ENCODE data around the gene SH3BP4. TPM values are rescaled to one million over a fixed set of nuclear protein-coding genes. Genes with fewer than 3 reads are reported as not detected.
A peak's percentile ranks its signal among the peaks of the same experiment; 100 is the strongest.

SH3BP4 gene
- total and polyA plus RNA-seq, 2 of the 8 experiments (the other 6 are each of a cell fraction or from before 2014, with no cell fraction given) = 28.3 to 35.4 TPM

- H3K9ac ChIP-seq (replicated peaks in 1 of 4; ENCODE audit: extremely low read depth in 1 of 4, low read depth in 3 of 4, low read length in 3 of 4) = no peak overlapping the region
- H3K18ac ChIP-seq (ENCODE audit: extremely low read depth, low read length) = 0 out of 2 replicates have a peak overlapping the region, but pooled peaks have one; percentile 16
- H3K23me2 ChIP-seq (ENCODE audit: low read depth, low read length) = no peaks in the 10 kb centered on the region
- H2BK15ac ChIP-seq (ENCODE audit: low read length) = no peak overlapping the region
- H2AK5ac ChIP-seq (ENCODE audit: low read depth, low read length) = no peak overlapping the region
- no peak overlapping the region for H3K23ac ChIP-seq (ENCODE audit: insufficient read length)
- H3K36me3 ChIP-seq (ENCODE audit: control insufficient read depth in 2 of 4, insufficient read depth in 4 of 4, low read length in 3 of 4) = peaks cover 0 to 13% (median 0%) of the 10 kb centered on the region in 4 experiments; a peak in 1 of 8 replicates
- ChIA-PET POLR2A (ENCODE audit: partially characterized antibody) (interaction anchor here (1.2 kb wide), 1 partner anchor 11 kb away, joined by 5 read pairs; no protein-coding TSS in a partner anchor), CTCF (ENCODE audit: partially characterized antibody) (interaction anchor here (0.6 to 2.4 kb wide), 3 partner anchors 10 to 390 kb away, joined by 3 to 10 read pairs (median 3); no protein-coding TSS in a partner anchor)
- H3K56ac ChIP-seq (replicated peaks; ENCODE audit: insufficient read length, low read depth, low read length) = no peak overlapping the region
- no peak overlapping the region for H2BK12ac ChIP-seq (ENCODE audit: low read depth, low read length)
- peaks cover 31 to 86% of the 10 kb centered on the region in 2 experiments for H3K79me2 ChIP-seq (ENCODE audit: control insufficient read depth in 1 of 2, insufficient read depth in 2 of 2, low read length in 2 of 2)
- no peak for FAIRE-seq
- H2BK5ac ChIP-seq (ENCODE audit: low read depth, low read length) = no peak overlapping the region
- H2BK20ac ChIP-seq (ENCODE audit: low read length) = no peak overlapping the region
- no peak overlapping the region for H4K5ac ChIP-seq (ENCODE audit: insufficient read length, low read depth, low read length)
- H2BK120ac ChIP-seq (replicated peaks; ENCODE audit: low read depth, low read length) = no peak overlapping the region
- H3K14ac ChIP-seq (ENCODE audit: insufficient read length) = no peak overlapping the region
- H4K91ac ChIP-seq (replicated peaks; ENCODE audit: insufficient read length, low read length) = no peak overlapping the region
- no peak overlapping the region for H3K4ac ChIP-seq (replicated peaks; ENCODE audit: insufficient read length, low read depth, low read length)
- no peaks in the 10 kb centered on the region for H3K27me3 ChIP-seq (replicated peaks in 1 of 4; ENCODE audit: control insufficient read depth in 3 of 4, extremely low read depth in 1 of 4, insufficient read depth in 3 of 4, low read length in 3 of 4)
- no peaks in the 10 kb centered on the region for H3K9me3 ChIP-seq (ENCODE audit: insufficient read depth in 2 of 2, low read depth in 1 of 2, low read length in 1 of 2)
- H4K20me1 ChIP-seq (replicated peaks in 1 of 2; ENCODE audit: control insufficient read depth in 1 of 2, insufficient read depth in 2 of 2, low read length in 2 of 2) = peaks cover 0 to 11% of the 10 kb centered on the region in 2 experiments
- H3K4me2 ChIP-seq (ENCODE audit: insufficient read depth in 1 of 2, low read depth in 2 of 2, low read length in 2 of 2) = no peak overlapping the region
- no peak overlapping the region for H3K27ac ChIP-seq (ENCODE audit: low read depth, low read length)
- 96% methylated on average over 10 of the region's 10 CpGs; no CpG with 5 or more reads in 1 of the 2 experiments for WGBS, 2 experiments (ENCODE audit: extremely low coverage in 1 of 2, insufficient coverage in 1 of 2, insufficient read length in 1 of 2, insufficient replicate concordance in 2 of 2, low coverage in 1 of 2, low lambda C conversion rate in 2 of 2, missing lambda C conversion rate in 1 of 2)
- H3K4me1 ChIP-seq (replicated peaks in 1 of 4; ENCODE audit: control insufficient read depth in 3 of 4, insufficient read depth in 4 of 4, low read length in 3 of 4) = peaks cover 3 to 40% (median 24%) of the 10 kb centered on the region in 4 experiments
- DNase-seq (ENCODE audit: low read depth in 1 of 2, low spot score in 2 of 2) = no peak
- TF ChIP-seq POLR2A (IDR thresholded peaks at IDR 0.05; ENCODE audit: control extremely low read depth in 1 of 2, low read depth in 2 of 2, low read length in 2 of 2) = no peak
- no peak overlapping the region for H3K4me3 ChIP-seq (ENCODE audit: extremely low read depth in 1 of 4, insufficient read depth in 2 of 4, low read depth in 3 of 4, low read length in 4 of 4)
- H4K8ac ChIP-seq (ENCODE audit: extremely low read depth, insufficient read depth, low read length) = no peak overlapping the region
- peaks cover 49% of the 10 kb centered on the region for H3K79me1 ChIP-seq (ENCODE audit: low read depth, low read length)
- no peak overlapping the region for H2AFZ ChIP-seq (ENCODE audit: low read length)
Measured at GRCh38 chr2:234992196-234992595, 40.4 kb downstream of the SH3BP4 start.
